BJ (cell line): ENCODE results near the gene DCDC2C. TPM values are rescaled to one million over a fixed set of nuclear protein-coding genes. Genes with fewer than 3 reads are reported as not detected.

Experiments used
- CTCF ChIA-PET: fragments of 350-600 bp; formaldehyde crosslinking; extraction: SDS; loops from one replicate; lab custom pipeline; 2021; ENCODE audit warnings: antibody characterized with exemption, inconsistent platforms; lab: Yijun Ruan, JAX
- POLR2A ChIA-PET: fragments of 300-600 bp; sonication (Branson Sonifier 250); formaldehyde crosslinking; extraction: SDS; loops from one replicate; lab custom pipeline; 2021; ENCODE audit warnings: antibody characterized with exemption; lab: Charles Lee
- DNase-seq: peaks from one replicate; pipeline ENCODE4 v3.0.0-alpha.2; 2011; ENCODE audit warnings: low read depth
- H3K27me3 ChIP-seq: 2 replicates; pipeline ENCODE4 v1.6.0; 2011; ENCODE audit warnings: low read length; ENCODE audit not compliant: control insufficient read depth, insufficient read depth
- H3K36me3 ChIP-seq: 2 replicates; pipeline ENCODE4 v1.5.1; 2011; ENCODE audit warnings: low read length; ENCODE audit not compliant: control insufficient read depth, insufficient read depth
- H3K4me3 ChIP-seq: 2 replicates; pipeline ENCODE4 v1.5.1; 2011; ENCODE audit warnings: low read depth, mild to moderate bottlenecking, control low read depth, low read length
- CTCF ChIP-seq: IDR thresholded peaks from 2 replicates; pipeline ENCODE4 v1.5.1; 2011; ENCODE audit warnings: low read depth, mild to moderate bottlenecking, control low read depth, inconsistent platforms, low read length, moderate library complexity; ENCODE audit not compliant: insufficient read depth
- polyA plus RNA-seq: library from polyadenylated mRNA; depleted of rRNA; stranded (reverse); fragments of >200 nt; gene quantifications from 2 replicates; pipeline ENCODE4 v1.2.3, GENCODE V29; 2011

DCDC2C gene
- polyA plus RNA-seq, 1 experiment: not detected

- no peak for DNase-seq
- no peak for TF ChIP-seq CTCF
- CTCF ChIA-PET: no interaction called here
- H3K27me3 ChIP-seq: no peaks in the 10 kb centered on the region
- no peak overlapping the region for H3K4me3 ChIP-seq
- POLR2A ChIA-PET: no interaction called here
- no peaks in the 10 kb centered on the region for H3K36me3 ChIP-seq
These were observed 82.5 kb downstream of the DCDC2C start for GRCh38 chr2:3785890-3786273.

- H3K27me3 ChIP-seq: no peaks in the 10 kb centered on the region
- ChIA-PET CTCF (no interaction called here), POLR2A (no interaction called here)
- H3K4me3 ChIP-seq: no peak overlapping the region
- DNase-seq: no peak
- no peak for TF ChIP-seq CTCF
- H3K36me3 ChIP-seq: no peaks in the 10 kb centered on the region
These were observed 84.4 kb downstream of the DCDC2C start for GRCh38 chr2:3787768-3788167.

DNA sequence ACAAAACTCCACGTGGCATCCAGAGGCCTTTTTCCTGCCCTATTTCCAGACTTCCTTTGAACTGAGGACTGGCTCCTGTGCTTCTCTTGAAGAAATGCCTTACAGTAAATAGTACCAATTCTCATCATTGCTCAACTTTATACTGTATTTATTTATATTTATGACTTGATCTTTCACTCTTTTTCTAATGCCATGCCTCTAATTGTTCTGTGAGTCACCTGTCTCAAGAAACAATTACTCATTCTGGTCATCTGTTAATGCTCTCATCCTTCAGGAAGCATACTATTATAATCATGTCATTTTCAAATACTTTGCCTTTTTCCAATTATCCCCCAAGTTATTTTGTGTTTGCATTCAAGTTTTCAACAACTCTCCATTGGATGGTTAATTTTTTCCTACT is 85.9 kb downstream of the DCDC2C start:
- no peak for DNase-seq
- no peak overlapping the region for H3K4me3 ChIP-seq
- H3K27me3 ChIP-seq: no peaks in the 10 kb centered on the region
- POLR2A ChIA-PET: no interaction called here
- no peaks in the 10 kb centered on the region for H3K36me3 ChIP-seq
- no peak for TF ChIP-seq CTCF
- CTCF ChIA-PET: no interaction called here

GRCh38 chr2:3793249-3793648 is 89.9 kb downstream of the DCDC2C start:
- TF ChIP-seq CTCF: no peak
- Histone ChIP-seq H3K27me3 (no peaks in the 10 kb centered on the region), H3K36me3 (no peaks in the 10 kb centered on the region), H3K4me3 (no peak overlapping the region)
- POLR2A ChIA-PET: no interaction called here
- CTCF ChIA-PET: no interaction called here
- no peak for DNase-seq

- ChIA-PET CTCF (no interaction called here), POLR2A (no interaction called here)
- Histone ChIP-seq H3K36me3 (no peaks in the 10 kb centered on the region), H3K27me3 (no peaks in the 10 kb centered on the region), H3K4me3 (no peak overlapping the region)
- no peak for DNase-seq
- no peak for TF ChIP-seq CTCF
These were observed 98.1 kb downstream of the DCDC2C start for GRCh38 chr2:3801506-3801905.
